A549 (cell line): Measurements from ENCODE around the gene MEPCE.

Experiments
- ESRRA ChIP-seq: fragments of 150-350 bp; IDR thresholded peaks from 2 replicates; pipeline ENCODE4 v1.6.1; 2014; ENCODE audit warnings: mild to moderate bottlenecking, low read length, borderline replicate concordance
- KDM5A ChIP-seq: fragments of 200-600 bp; sonication (generic); IDR thresholded peaks from 2 replicates; pipeline ENCODE4 v1.6.1; 2016; ENCODE audit warnings: antibody characterized with exemption, mild to moderate bottlenecking
- TF ChIP-seq, protein P1 (sequence below): fragments of >200 bp; sonication (Bioruptor Twin); formaldehyde crosslinking; IDR thresholded peaks from 3 replicates; pipeline ENCODE4 v1.5.1; 2016

DNA sequence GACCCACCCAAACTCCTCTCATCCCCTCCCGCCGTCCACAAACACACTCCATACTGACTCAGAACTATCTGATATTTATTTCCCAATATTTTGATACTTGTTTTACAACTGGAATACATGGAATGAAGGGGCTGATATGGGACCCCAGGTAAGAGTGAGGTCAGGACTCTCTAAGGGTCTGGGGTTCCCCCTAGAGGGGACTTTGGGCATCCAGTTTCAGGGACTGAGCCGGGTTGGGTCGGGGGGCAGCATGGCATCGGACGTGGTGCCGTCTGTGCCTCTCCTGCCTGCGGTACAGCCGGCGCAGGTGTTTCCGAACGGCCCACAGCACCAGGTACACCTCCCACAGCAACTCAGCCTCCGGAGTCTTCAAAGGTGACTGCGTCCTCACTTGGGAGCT, 26.9 kb downstream of the MEPCE start:
- TF ChIP-seq, protein P1, sequence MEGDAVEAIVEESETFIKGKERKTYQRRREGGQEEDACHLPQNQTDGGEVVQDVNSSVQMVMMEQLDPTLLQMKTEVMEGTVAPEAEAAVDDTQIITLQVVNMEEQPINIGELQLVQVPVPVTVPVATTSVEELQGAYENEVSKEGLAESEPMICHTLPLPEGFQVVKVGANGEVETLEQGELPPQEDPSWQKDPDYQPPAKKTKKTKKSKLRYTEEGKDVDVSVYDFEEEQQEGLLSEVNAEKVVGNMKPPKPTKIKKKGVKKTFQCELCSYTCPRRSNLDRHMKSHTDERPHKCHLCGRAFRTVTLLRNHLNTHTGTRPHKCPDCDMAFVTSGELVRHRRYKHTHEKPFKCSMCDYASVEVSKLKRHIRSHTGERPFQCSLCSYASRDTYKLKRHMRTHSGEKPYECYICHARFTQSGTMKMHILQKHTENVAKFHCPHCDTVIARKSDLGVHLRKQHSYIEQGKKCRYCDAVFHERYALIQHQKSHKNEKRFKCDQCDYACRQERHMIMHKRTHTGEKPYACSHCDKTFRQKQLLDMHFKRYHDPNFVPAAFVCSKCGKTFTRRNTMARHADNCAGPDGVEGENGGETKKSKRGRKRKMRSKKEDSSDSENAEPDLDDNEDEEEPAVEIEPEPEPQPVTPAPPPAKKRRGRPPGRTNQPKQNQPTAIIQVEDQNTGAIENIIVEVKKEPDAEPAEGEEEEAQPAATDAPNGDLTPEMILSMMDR, result no peak
- no peak for TF ChIP-seq KDM5A
- no peak for TF ChIP-seq ESRRA
